ENCODE measurements around the gene SACM1L.

SACM1L gene

DNA sequence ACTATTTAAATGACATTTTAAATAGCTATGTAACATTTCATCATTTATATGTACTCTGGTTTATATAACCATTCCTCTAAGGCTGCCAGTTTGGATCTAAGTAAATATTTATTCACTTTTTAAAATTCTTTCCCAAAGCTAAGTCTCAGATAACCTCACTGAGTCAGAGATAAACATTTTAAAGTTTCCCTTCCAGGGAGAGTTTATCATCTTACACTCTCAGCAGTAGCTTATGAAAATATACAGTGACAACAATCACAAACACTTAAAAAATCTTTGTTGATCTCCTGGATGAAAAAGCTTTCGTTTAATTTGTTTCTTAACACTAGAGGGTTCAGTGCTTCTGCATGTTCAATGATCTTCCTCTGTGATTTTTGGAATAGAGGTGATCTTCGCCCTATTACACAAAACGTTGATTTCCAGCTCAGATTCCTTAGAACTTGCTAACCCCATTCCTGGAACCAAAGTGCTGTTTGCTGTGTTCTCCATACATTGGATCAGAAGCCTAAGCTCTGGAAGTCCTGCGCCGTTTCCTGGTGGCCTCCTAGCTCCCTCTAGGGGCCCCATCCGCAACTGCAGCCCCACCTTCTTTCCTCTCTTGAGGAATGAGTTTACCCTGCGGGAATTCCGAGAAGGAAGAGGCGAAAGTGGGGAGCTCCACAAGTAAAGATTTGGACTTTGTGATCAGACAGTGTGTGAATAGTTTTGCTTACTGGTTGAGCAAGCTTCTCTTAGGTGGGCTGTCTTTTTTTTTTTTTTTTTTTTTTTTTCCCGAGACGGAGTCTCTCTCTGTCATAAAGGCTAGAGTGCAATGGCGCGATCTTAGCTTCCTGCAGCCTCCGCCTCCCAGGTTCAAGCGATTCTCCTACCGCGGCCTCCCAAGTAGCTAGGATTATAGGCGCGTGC, 29.3 kb upstream of the SACM1L start:
- Mint-ChIP-seq H3K27me3 (no peaks in the 10 kb centered on the region), H3K36me3 (ENCODE audit: low read depth) (no peaks in the 10 kb centered on the region), H3K4me1 (ENCODE audit: low read depth) (peaks cover 28% of the 10 kb centered on the region), H3K27ac (no peak overlapping the region), H3K9me3 (no peaks in the 10 kb centered on the region), H3K4me3 (no peak overlapping the region)

- H3K4me1 Mint-ChIP-seq (ENCODE audit: low read depth), result peaks cover 34% of the 10 kb centered on the region
- no peaks in the 10 kb centered on the region for H3K36me3 Mint-ChIP-seq (ENCODE audit: low read depth)
- no peaks in the 10 kb centered on the region for H3K9me3 Mint-ChIP-seq
- H3K4me3 Mint-ChIP-seq, result no peak overlapping the region
- no peak overlapping the region for H3K27ac Mint-ChIP-seq
- H3K27me3 Mint-ChIP-seq, result no peaks in the 10 kb centered on the region
These were observed 28.7 kb upstream of the SACM1L start for GRCh38 chr3:45660567-45660901.

DNA sequence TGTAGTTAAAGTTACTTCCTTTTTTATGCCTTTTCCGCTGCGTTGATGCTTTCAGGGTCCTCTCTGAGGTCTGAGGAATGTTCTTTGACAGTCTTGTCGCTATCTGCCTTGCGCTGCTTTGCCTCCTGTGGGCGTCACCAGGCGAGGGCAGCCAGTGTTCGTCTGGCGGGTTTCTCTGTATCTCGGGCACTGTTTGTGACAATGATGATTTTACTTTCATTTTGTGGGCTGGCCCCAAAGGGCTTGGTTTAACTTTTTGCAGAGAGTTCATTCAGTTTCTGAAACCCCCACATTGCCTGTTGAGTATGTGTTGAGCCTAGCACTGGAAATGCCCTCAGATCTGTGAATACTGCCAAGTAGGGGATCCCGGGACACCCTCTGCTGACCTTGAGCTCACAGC, 24.6 kb upstream of the SACM1L start:
- Mint-ChIP-seq H3K4me1 (ENCODE audit: low read depth) (peaks cover 58% of the 10 kb centered on the region), H3K27ac (peak overlapping the region; percentile 88), H3K9me3 (no peaks in the 10 kb centered on the region), H3K4me3 (peak overlapping the region; percentile 83), H3K27me3 (no peaks in the 10 kb centered on the region), H3K36me3 (ENCODE audit: low read depth) (peaks cover 35% of the 10 kb centered on the region)

DNA sequence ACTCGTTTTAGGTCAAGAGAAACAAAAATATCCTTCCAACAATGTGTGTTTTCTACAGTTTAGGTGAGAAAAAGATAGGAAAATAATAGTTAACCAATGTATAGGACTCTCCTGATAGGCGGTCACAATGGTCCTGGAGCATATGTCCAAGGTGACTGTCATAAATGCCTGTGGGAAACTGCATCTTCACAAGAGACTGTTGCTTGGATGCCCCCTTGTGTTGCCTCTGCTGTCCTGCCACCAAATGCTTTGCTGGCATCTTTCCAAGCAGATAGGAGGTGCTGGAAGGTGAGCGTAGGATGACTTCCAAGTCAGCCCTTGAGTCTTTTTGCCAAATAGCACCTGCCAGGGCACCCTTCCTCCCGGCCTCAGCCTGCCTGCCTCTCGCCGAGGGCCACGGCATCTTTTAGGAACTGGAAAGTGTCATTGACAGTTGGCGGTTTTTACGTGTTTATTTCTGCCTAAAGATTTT, 24.1 kb upstream of the SACM1L start:
- H3K36me3 Mint-ChIP-seq (ENCODE audit: low read depth), result peaks cover 39% of the 10 kb centered on the region
- H3K27ac Mint-ChIP-seq, result peak overlapping the region; percentile 88
- H3K4me3 Mint-ChIP-seq, result peak overlapping the region; percentile 83
- no peaks in the 10 kb centered on the region for H3K27me3 Mint-ChIP-seq
- peaks cover 52% of the 10 kb centered on the region for H3K4me1 Mint-ChIP-seq (ENCODE audit: low read depth)
- no peaks in the 10 kb centered on the region for H3K9me3 Mint-ChIP-seq

DNA sequence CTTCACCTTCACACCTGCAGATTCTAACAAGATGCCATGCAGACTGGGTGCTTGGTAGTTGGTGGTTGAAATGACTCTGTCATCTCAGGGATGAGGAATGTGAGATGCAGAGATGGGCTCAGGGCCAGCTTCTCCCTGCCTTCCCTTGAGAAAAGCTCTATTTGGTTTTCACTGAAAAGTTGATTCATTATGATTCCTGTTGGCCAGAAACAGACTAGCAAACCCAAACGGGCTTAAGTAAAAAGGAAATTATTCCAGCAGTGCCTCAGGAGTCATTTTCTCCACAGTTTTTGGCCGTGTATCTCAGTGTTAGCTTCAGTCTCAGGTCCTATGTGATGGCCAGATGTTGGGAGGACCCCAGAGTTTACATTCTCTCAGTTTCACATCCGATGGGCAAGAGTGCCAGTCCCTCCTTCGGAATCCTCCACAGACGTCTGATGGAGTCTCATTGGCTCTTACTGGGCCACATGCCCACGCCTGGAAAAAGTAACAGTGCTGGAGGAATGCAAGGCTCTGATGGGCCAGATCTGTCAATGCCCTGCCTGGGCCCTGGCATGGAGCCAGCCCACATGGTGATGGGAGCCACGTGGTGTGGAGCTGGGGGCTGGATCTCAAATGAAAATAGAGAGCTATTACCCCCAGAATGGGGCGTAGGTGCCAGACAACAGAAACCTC, 22.3 kb upstream of the SACM1L start:
- H3K27ac Mint-ChIP-seq, result no peak overlapping the region
- H3K4me3 Mint-ChIP-seq, result no peak overlapping the region
- peaks cover 39% of the 10 kb centered on the region for H3K36me3 Mint-ChIP-seq (ENCODE audit: low read depth)
- no peaks in the 10 kb centered on the region for H3K27me3 Mint-ChIP-seq
- peaks cover 52% of the 10 kb centered on the region for H3K4me1 Mint-ChIP-seq (ENCODE audit: low read depth)
- H3K9me3 Mint-ChIP-seq, result no peaks in the 10 kb centered on the region

DNA sequence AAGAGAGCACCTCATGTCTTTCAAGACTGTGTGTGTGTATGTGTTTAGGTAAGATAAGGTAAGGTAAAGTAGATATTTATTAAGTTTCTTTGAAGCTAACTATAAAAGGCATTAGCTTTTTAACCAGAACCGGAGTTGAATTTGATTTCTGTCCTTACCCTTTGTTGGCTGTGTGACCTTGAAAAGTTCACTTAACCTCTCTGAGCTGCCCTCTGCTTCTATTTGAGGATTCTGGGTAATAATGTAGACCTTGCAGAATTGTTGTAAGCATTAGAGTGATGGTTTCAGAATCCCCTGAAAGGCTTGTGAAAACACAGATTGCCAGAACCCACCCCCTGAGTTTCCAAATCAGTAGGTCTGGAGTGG, 21.6 kb upstream of the SACM1L start:
- Mint-ChIP-seq H3K36me3 (ENCODE audit: low read depth) (peaks cover 44% of the 10 kb centered on the region), H3K9me3 (no peaks in the 10 kb centered on the region), H3K27me3 (no peaks in the 10 kb centered on the region), H3K4me3 (no peak overlapping the region), H3K27ac (peak overlapping the region; percentile 69), H3K4me1 (ENCODE audit: low read depth) (peaks cover 52% of the 10 kb centered on the region)

- Mint-ChIP-seq H3K27ac (no peak overlapping the region), H3K9me3 (no peaks in the 10 kb centered on the region), H3K27me3 (no peaks in the 10 kb centered on the region), H3K36me3 (ENCODE audit: low read depth) (peaks cover 73% of the 10 kb centered on the region), H3K4me1 (ENCODE audit: low read depth) (peaks cover 36% of the 10 kb centered on the region), H3K4me3 (no peak overlapping the region)
These were observed 18.8 kb upstream of the SACM1L start for GRCh38 chr3:45670436-45670835.

DNA sequence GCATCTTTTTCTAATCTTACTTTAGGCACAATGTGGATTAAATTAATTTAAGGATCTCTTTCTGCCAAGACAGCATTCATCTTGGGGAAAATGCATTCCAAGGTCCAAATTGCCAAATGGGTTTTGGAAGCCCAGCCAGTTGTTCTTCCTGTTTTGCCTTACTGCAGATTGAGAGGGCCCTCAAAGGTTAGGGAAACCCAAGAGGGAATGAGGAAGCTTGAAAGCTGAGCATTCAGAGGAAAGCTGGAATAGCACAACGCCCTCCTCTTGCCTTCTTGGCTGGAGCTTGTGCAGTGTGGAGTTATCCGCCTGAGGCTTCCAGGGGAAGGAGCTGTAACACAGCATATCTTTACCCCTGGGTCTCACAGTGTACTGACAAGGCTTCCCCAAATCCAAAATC, 18.2 kb upstream of the SACM1L start:
- Mint-ChIP-seq H3K27ac (no peak overlapping the region), H3K4me1 (ENCODE audit: low read depth) (peaks cover 31% of the 10 kb centered on the region), H3K27me3 (no peaks in the 10 kb centered on the region), H3K9me3 (no peaks in the 10 kb centered on the region), H3K36me3 (ENCODE audit: low read depth) (peaks cover 74% of the 10 kb centered on the region), H3K4me3 (no peak overlapping the region)

DNA sequence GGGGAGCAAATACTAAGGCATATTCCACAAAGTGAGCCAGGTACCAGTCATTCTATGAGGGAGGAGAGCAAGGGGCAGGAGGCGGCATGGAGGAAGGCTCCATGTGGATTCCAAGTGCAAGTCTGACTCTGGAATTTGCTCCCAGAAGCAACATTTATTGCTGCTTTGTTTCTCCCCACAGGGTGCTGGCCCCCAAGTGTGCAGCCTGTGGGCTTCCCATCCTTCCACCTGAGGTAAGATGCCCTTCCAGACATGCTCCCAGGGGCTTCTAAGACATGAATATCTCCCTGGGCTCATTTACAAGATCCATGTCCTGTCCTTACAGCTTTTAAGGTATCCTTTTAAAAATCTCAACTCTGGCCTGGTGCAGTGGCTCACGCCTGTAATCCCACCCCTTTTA, 15.9 kb upstream of the SACM1L start:
- Mint-ChIP-seq H3K27ac (no peak overlapping the region), H3K4me1 (ENCODE audit: low read depth) (peaks cover 29% of the 10 kb centered on the region), H3K4me3 (no peak overlapping the region), H3K36me3 (ENCODE audit: low read depth) (peaks cover 71% of the 10 kb centered on the region), H3K27me3 (no peaks in the 10 kb centered on the region), H3K9me3 (no peaks in the 10 kb centered on the region)

GRCh38 chr3:45676325-45677032, 12.7 kb upstream of the SACM1L start:
- peaks cover 28% of the 10 kb centered on the region for H3K4me1 Mint-ChIP-seq (ENCODE audit: low read depth)
- peak overlapping the region; percentile 90 for H3K27ac Mint-ChIP-seq
- no peaks in the 10 kb centered on the region for H3K27me3 Mint-ChIP-seq
- H3K9me3 Mint-ChIP-seq, result no peaks in the 10 kb centered on the region
- H3K36me3 Mint-ChIP-seq (ENCODE audit: low read depth), result peaks cover 67% of the 10 kb centered on the region
- peak overlapping the region; percentile 63 for H3K4me3 Mint-ChIP-seq

GRCh38 chr3:45677033-45677446, 12.2 kb upstream of the SACM1L start:
- Mint-ChIP-seq H3K4me1 (ENCODE audit: low read depth) (peaks cover 28% of the 10 kb centered on the region), H3K36me3 (ENCODE audit: low read depth) (peaks cover 67% of the 10 kb centered on the region), H3K27me3 (no peaks in the 10 kb centered on the region), H3K4me3 (peak overlapping the region; percentile 63), H3K9me3 (no peaks in the 10 kb centered on the region), H3K27ac (peak overlapping the region; percentile 90)

- H3K27me3 Mint-ChIP-seq, result no peaks in the 10 kb centered on the region
These were observed 11.4 kb upstream of the SACM1L start for GRCh38 chr3:45677841-45678240.

DNA sequence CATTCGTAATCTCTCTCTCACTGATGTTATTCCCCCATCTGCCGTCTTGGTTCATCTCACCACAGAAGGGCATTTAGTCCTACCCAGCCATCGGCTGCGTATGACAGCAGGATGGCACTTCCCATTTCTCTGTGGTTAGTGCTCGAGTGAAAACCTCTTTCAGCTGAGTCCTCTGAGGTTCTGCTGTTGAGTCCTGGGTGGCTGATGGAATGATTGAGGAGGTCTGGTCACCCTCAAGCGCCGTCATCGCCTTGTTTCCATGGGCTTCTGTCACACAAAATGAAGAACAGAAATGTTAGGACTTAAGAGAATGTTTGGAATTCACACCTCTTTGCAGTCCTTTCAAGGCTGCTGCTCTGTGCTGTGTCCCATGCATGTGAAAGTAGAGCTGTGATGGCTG, 9.4 kb upstream of the SACM1L start:
- H3K27me3 Mint-ChIP-seq, result no peaks in the 10 kb centered on the region
- H3K4me3 Mint-ChIP-seq, result no peak overlapping the region
- peaks cover 45% of the 10 kb centered on the region for H3K36me3 Mint-ChIP-seq (ENCODE audit: low read depth)

More at GRCh38 chr3:45677841-45678240, 11.4 kb upstream of the SACM1L start:
- peaks cover 28% of the 10 kb centered on the region for H3K4me1 Mint-ChIP-seq (ENCODE audit: low read depth)
- H3K27ac Mint-ChIP-seq, result no peak overlapping the region
- H3K9me3 Mint-ChIP-seq, result no peaks in the 10 kb centered on the region
- no peak overlapping the region for H3K4me3 Mint-ChIP-seq
- H3K36me3 Mint-ChIP-seq (ENCODE audit: low read depth), result peaks cover 59% of the 10 kb centered on the region

DNA sequence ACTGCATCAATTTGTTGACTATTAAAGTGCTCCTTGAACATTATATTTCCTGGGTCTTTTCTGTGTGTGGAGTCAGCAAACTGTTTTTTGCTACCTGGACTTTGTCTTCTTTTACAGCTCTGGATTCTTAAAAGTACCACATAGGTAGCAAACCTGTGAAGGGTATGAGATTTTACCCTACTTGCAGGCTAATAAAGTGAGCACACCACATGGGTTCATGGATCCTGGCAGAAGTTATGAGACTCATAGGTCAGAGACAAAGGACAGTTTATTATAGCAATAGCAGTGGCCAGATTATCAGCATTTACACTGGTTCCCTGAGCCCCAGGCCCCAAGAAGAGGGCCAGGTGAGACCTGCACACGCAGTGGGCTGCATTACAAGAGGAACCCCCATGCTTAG, 8.0 kb upstream of the SACM1L start:
- H3K36me3 Mint-ChIP-seq (ENCODE audit: low read depth), result peaks cover 37% of the 10 kb centered on the region
- H3K4me3 Mint-ChIP-seq, result no peak overlapping the region
- no peaks in the 10 kb centered on the region for H3K9me3 Mint-ChIP-seq
- no peak overlapping the region for H3K27ac Mint-ChIP-seq
- H3K4me1 Mint-ChIP-seq (ENCODE audit: low read depth), result peaks cover 28% of the 10 kb centered on the region
- no peaks in the 10 kb centered on the region for H3K27me3 Mint-ChIP-seq

More for the DNA sequence above, 9.4 kb upstream of the SACM1L start:
- Mint-ChIP-seq H3K9me3 (no peaks in the 10 kb centered on the region), H3K4me1 (ENCODE audit: low read depth) (peaks cover 28% of the 10 kb centered on the region), H3K27ac (no peak overlapping the region)

- Mint-ChIP-seq H3K27me3 (no peaks in the 10 kb centered on the region), H3K36me3 (ENCODE audit: low read depth) (peaks cover 31% of the 10 kb centered on the region), H3K4me1 (ENCODE audit: low read depth) (peaks cover 22% of the 10 kb centered on the region), H3K4me3 (no peak overlapping the region), H3K27ac (no peak overlapping the region), H3K9me3 (no peaks in the 10 kb centered on the region)
These were observed 7.3 kb upstream of the SACM1L start for GRCh38 chr3:45681846-45682245.

All from stimulated activated naive CD8-positive, alpha-beta T cell treated with anti-CD3 and anti-CD28 coated beads, Interleukin-15, Interleukin-2, amounts not matched to agents 100 ng/mL and 50 ng/mL, for 24 hours (primary cell).